Peyer's patch (tissue), 4 donors: ENCODE results near the gene RSAD2.

Experiments
- POLR2A ChIP-seq, 2 donors: fragments of 450-650 bp; IDR thresholded peaks; one replicate each; pipeline ENCODE4 v1.5.1; 2017; ENCODE audit warnings: antibody characterized with exemption in 2 of 2, mild to moderate bottlenecking in 2 of 2, moderate library complexity in 2 of 2
- TF ChIP-seq, protein P1 (sequence below), 6 experiments: fragments of 450-650 bp in 4 of 6; fragments of 200-600 bp in 2 of 6; sonication (generic) in 1 of 6; IDR thresholded peaks; one replicate each; pipeline ENCODE4 v1.5.1; 2017 to 2019; ENCODE audit warnings: antibody characterized with exemption in 6 of 6, mild to moderate bottlenecking in 3 of 6, moderate library complexity in 1 of 6

DNA sequence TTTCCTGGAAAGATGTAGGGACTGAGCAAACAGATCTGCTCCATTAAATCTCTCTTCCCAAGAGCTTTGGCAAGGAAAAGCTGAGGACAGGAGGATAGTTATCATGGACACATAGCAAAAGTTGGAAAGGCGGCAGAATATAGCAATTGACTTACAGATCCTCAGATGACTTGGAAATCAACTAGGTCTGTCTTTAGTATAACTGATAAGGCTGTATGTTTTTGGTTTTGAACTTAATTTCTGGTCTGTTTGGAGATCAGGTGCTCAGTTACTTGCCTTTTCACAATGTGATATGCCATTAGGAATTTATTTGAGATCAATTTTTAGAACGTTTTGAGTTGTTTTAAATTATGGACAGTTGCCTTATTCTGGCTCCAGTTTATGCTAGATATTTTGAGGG, 8.0 kb downstream of the RSAD2 start:
- TF ChIP-seq POLR2A (IDR thresholded peaks at IDR 0.05) = no peak
- TF ChIP-seq, protein P1, sequence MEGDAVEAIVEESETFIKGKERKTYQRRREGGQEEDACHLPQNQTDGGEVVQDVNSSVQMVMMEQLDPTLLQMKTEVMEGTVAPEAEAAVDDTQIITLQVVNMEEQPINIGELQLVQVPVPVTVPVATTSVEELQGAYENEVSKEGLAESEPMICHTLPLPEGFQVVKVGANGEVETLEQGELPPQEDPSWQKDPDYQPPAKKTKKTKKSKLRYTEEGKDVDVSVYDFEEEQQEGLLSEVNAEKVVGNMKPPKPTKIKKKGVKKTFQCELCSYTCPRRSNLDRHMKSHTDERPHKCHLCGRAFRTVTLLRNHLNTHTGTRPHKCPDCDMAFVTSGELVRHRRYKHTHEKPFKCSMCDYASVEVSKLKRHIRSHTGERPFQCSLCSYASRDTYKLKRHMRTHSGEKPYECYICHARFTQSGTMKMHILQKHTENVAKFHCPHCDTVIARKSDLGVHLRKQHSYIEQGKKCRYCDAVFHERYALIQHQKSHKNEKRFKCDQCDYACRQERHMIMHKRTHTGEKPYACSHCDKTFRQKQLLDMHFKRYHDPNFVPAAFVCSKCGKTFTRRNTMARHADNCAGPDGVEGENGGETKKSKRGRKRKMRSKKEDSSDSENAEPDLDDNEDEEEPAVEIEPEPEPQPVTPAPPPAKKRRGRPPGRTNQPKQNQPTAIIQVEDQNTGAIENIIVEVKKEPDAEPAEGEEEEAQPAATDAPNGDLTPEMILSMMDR (IDR thresholded peaks at IDR 0.05) = no peak
